Adipocyte (in vitro differentiated cells): ENCODE data around the gene KRT6A.
"Not testable (repeated sequence)": the region's sequence is repeated elsewhere in the genome, so short reads cannot be mapped to it uniquely, and the experiment has no call there.

ENCODE experiments used
- DNase-seq: peaks from one replicate; pipeline ENCODE4 v3.0.0-alpha.2; 2015; ENCODE audit warnings: low read depth
- H3K27me3 ChIP-seq: replicated peaks from 2 replicates; pipeline ENCODE4 v1.7.0; 2013; ENCODE audit warnings: mild to moderate bottlenecking, low read length, moderate library complexity; ENCODE audit not compliant: control insufficient read depth, insufficient read depth
- H3K36me3 ChIP-seq: 2 replicates; pipeline ENCODE4 v1.7.0; 2013; ENCODE audit warnings: low read length, mild to moderate bottlenecking, moderate library complexity; ENCODE audit not compliant: control insufficient read depth, insufficient read depth, severe bottlenecking
- H3K4me1 ChIP-seq: 2 replicates; pipeline ENCODE4 v1.7.0; 2013; ENCODE audit warnings: mild to moderate bottlenecking, low read length, moderate library complexity; ENCODE audit not compliant: control insufficient read depth, insufficient read depth
- H3K4me3 ChIP-seq: 2 replicates; pipeline ENCODE4 v1.7.0; 2013; ENCODE audit warnings: mild to moderate bottlenecking, low read length, moderate library complexity
- H3K9ac ChIP-seq: 2 replicates; pipeline ENCODE4 v1.7.0; 2013; ENCODE audit warnings: mild to moderate bottlenecking, low read length, moderate library complexity
- H3K9me3 ChIP-seq: 2 replicates; pipeline ENCODE4 v1.7.0; 2013; ENCODE audit warnings: mild to moderate bottlenecking, low read length, moderate library complexity; ENCODE audit not compliant: control insufficient read depth

Gene KRT6A

GRCh38 chr12:52515927-52516831 is 23.1 kb upstream of the KRT6A start:
- Histone ChIP-seq H3K4me1 (peaks cover 33% of the 10 kb centered on the region), H3K36me3 (no peaks in the 10 kb centered on the region), H3K27me3 (peaks cover 36% of the 10 kb centered on the region), H3K9ac (peak overlapping the region; percentile 55), H3K9me3 (peaks cover 3% of the 10 kb centered on the region), H3K4me3 (peak overlapping the region; percentile 58)
- DNase-seq, result peak; percentile 61

GRCh38 chr12:52515319-52515646 is 22.2 kb upstream of the KRT6A start:
- Histone ChIP-seq H3K4me3 (peak overlapping the region; percentile 55), H3K27me3 (peaks cover 31% of the 10 kb centered on the region)
- no peak for DNase-seq

GRCh38 chr12:52514471-52515318 is 21.6 kb upstream of the KRT6A start:
- Histone ChIP-seq H3K9me3 (peaks cover 14% of the 10 kb centered on the region), H3K27me3 (peaks cover 28% of the 10 kb centered on the region), H3K36me3 (no peaks in the 10 kb centered on the region), H3K4me1 (peaks cover 30% of the 10 kb centered on the region), H3K4me3 (no peak overlapping the region), H3K9ac (no peak overlapping the region)
- no peak for DNase-seq

More at GRCh38 chr12:52515319-52515646, 22.2 kb upstream of the KRT6A start:
- Histone ChIP-seq H3K36me3 (no peaks in the 10 kb centered on the region), H3K4me1 (peaks cover 30% of the 10 kb centered on the region), H3K9me3 (peaks cover 12% of the 10 kb centered on the region), H3K9ac (peak overlapping the region; percentile 55)

- Histone ChIP-seq H3K9me3 (peaks cover 14% of the 10 kb centered on the region), H3K36me3 (no peaks in the 10 kb centered on the region), H3K9ac (no peak overlapping the region), H3K4me3 (no peak overlapping the region), H3K4me1 (peaks cover 30% of the 10 kb centered on the region), H3K27me3 (peaks cover 25% of the 10 kb centered on the region)
- no peak for DNase-seq
Observed at GRCh38 chr12:52513736-52514135, 20.7 kb upstream of the KRT6A start.

GRCh38 chr12:52508211-52508610 is 15.2 kb upstream of the KRT6A start:
- Histone ChIP-seq H3K4me1 (peaks cover 10% of the 10 kb centered on the region), H3K4me3 (no peak overlapping the region), H3K36me3 (no peaks in the 10 kb centered on the region), H3K9ac (no peak overlapping the region), H3K27me3 (peaks cover 23% of the 10 kb centered on the region), H3K9me3 (peaks cover 14% of the 10 kb centered on the region)
- DNase-seq, result no peak

GRCh38 chr12:52506858-52507715 is 14.0 kb upstream of the KRT6A start:
- Histone ChIP-seq H3K4me1 (peaks cover 10% of the 10 kb centered on the region), H3K9ac (no peak overlapping the region), H3K27me3 (peaks cover 23% of the 10 kb centered on the region), H3K36me3 (no peaks in the 10 kb centered on the region), H3K9me3 (peaks cover 22% of the 10 kb centered on the region), H3K4me3 (no peak overlapping the region)
- DNase-seq, result peak; percentile 77

- DNase-seq, result no peak
- Histone ChIP-seq H3K27me3 (peaks cover 9% of the 10 kb centered on the region), H3K4me1 (peaks cover 22% of the 10 kb centered on the region), H3K4me3 (no peak overlapping the region), H3K9me3 (peaks cover 9% of the 10 kb centered on the region), H3K36me3 (no peaks in the 10 kb centered on the region), H3K9ac (no peak overlapping the region)
Observed at GRCh38 chr12:52502877-52503276, 9.8 kb upstream of the KRT6A start.

- Histone ChIP-seq H3K9me3 (peaks cover 9% of the 10 kb centered on the region), H3K4me3 (no peak overlapping the region), H3K36me3 (no peaks in the 10 kb centered on the region), H3K9ac (no peak overlapping the region), H3K27me3 (peaks cover 9% of the 10 kb centered on the region), H3K4me1 (peaks cover 24% of the 10 kb centered on the region)
- no peak for DNase-seq
Observed at GRCh38 chr12:52501490-52501889, 8.4 kb upstream of the KRT6A start.

- H3K4me1 ChIP-seq, result peaks cover 33% of the 10 kb centered on the region
- not testable (repeated sequence) for H3K27me3 ChIP-seq, H3K9ac ChIP-seq, DNase-seq, H3K36me3 ChIP-seq, H3K4me3 ChIP-seq, H3K9me3 ChIP-seq
Observed at GRCh38 chr12:52500574-52500973, 7.5 kb upstream of the KRT6A start.

GRCh38 chr12:52499806-52500560 is 6.9 kb upstream of the KRT6A start:
- Histone ChIP-seq H3K36me3 (no peaks in the 10 kb centered on the region), H3K4me3 (no peak overlapping the region), H3K4me1 (peaks cover 39% of the 10 kb centered on the region), H3K27me3 (no peaks in the 10 kb centered on the region), H3K9ac (no peak overlapping the region), H3K9me3 (peaks cover 9% of the 10 kb centered on the region)
- peak; percentile 21 for DNase-seq
